ENCODE data around the gene PLCL2.

The PLCL2 gene

GRCh38 chr3:17088602-17089313, 204.0 kb downstream of the PLCL2 start:
- no peaks in the 10 kb centered on the region for H4K20me1 ChIP-seq (ENCODE audit: insufficient read depth, low read length)
- H3K36me3 ChIP-seq (ENCODE audit: insufficient read depth, low read length): peaks cover 27% of the 10 kb centered on the region
- no peak overlapping the region for H3K4me3 ChIP-seq (ENCODE audit: low read depth, low read length, poor library complexity, severe bottlenecking)
- H2AFZ ChIP-seq (ENCODE audit: low read length): no peak overlapping the region
- no peaks in the 10 kb centered on the region for H3F3A ChIP-seq (ENCODE audit: insufficient read depth, low read length)
- H3K4me1 ChIP-seq (ENCODE audit: insufficient read depth, low read length, severe bottlenecking): no peaks in the 10 kb centered on the region
- no peaks in the 10 kb centered on the region for H3K9me2 ChIP-seq (ENCODE audit: low read depth, low read length)
- H3K9me3 ChIP-seq (ENCODE audit: low read length): no peaks in the 10 kb centered on the region
- H3K27me3 ChIP-seq (ENCODE audit: insufficient read depth, low read length): no peaks in the 10 kb centered on the region
- H3K4me2 ChIP-seq (ENCODE audit: low read length): no peak overlapping the region
- H3K9ac ChIP-seq (ENCODE audit: low read length): no peak overlapping the region
- H3K79me2 ChIP-seq (ENCODE audit: insufficient read depth, low read length): no peaks in the 10 kb centered on the region
- TF ChIP-seq CTCF (IDR thresholded peaks at IDR 0.05; ENCODE audit: low read length): no peak
- no peak for TF ChIP-seq EZH2 (IDR thresholded peaks at IDR 0.05; ENCODE audit: borderline replicate concordance, low read length)
- no peak overlapping the region for H3K27ac ChIP-seq (ENCODE audit: low read depth, low read length, poor library complexity, severe bottlenecking)

- no peaks in the 10 kb centered on the region for H3K27me3 ChIP-seq (ENCODE audit: insufficient read depth, low read length)
- TF ChIP-seq CTCF (IDR thresholded peaks at IDR 0.05; ENCODE audit: low read length) (no peak), EZH2 (IDR thresholded peaks at IDR 0.05; ENCODE audit: borderline replicate concordance, low read length) (no peak)
- H3K9me2 ChIP-seq (ENCODE audit: low read depth, low read length): no peaks in the 10 kb centered on the region
- H3K27ac ChIP-seq (ENCODE audit: low read depth, low read length, poor library complexity, severe bottlenecking): no peak overlapping the region
- H4K20me1 ChIP-seq (ENCODE audit: insufficient read depth, low read length): no peaks in the 10 kb centered on the region
- no peaks in the 10 kb centered on the region for H3K79me2 ChIP-seq (ENCODE audit: insufficient read depth, low read length)
- H3K36me3 ChIP-seq (ENCODE audit: insufficient read depth, low read length): peaks cover 26% of the 10 kb centered on the region
- no peak overlapping the region for H3K4me3 ChIP-seq (ENCODE audit: low read depth, low read length, poor library complexity, severe bottlenecking)
- no peaks in the 10 kb centered on the region for H3K4me1 ChIP-seq (ENCODE audit: insufficient read depth, low read length, severe bottlenecking)
- H3K4me2 ChIP-seq (ENCODE audit: low read length): no peak overlapping the region
- H3K9ac ChIP-seq (ENCODE audit: low read length): no peak overlapping the region
- no peak overlapping the region for H2AFZ ChIP-seq (ENCODE audit: low read length)
- H3K9me3 ChIP-seq (ENCODE audit: low read length): no peaks in the 10 kb centered on the region
- H3F3A ChIP-seq (ENCODE audit: insufficient read depth, low read length): no peaks in the 10 kb centered on the region
Measured at GRCh38 chr3:17089314-17089700, 204.6 kb downstream of the PLCL2 start.

GRCh38 chr3:17090280-17090983, 205.7 kb downstream of the PLCL2 start:
- H3K4me1 ChIP-seq (ENCODE audit: insufficient read depth, low read length, severe bottlenecking): no peaks in the 10 kb centered on the region
- H3K4me2 ChIP-seq (ENCODE audit: low read length): no peak overlapping the region
- TF ChIP-seq CTCF (IDR thresholded peaks at IDR 0.05; ENCODE audit: low read length) (no peak), EZH2 (IDR thresholded peaks at IDR 0.05; ENCODE audit: borderline replicate concordance, low read length) (no peak)
- peaks cover 19% of the 10 kb centered on the region; the same call in 1 of the 2 replicates for H3K36me3 ChIP-seq (ENCODE audit: insufficient read depth, low read length)
- H3K9me2 ChIP-seq (ENCODE audit: low read depth, low read length): no peaks in the 10 kb centered on the region
- no peaks in the 10 kb centered on the region for H3K27me3 ChIP-seq (ENCODE audit: insufficient read depth, low read length)
- H4K20me1 ChIP-seq (ENCODE audit: insufficient read depth, low read length): no peaks in the 10 kb centered on the region
- H2AFZ ChIP-seq (ENCODE audit: low read length): no peak overlapping the region
- no peak overlapping the region for H3K27ac ChIP-seq (ENCODE audit: low read depth, low read length, poor library complexity, severe bottlenecking)
- H3K4me3 ChIP-seq (ENCODE audit: low read depth, low read length, poor library complexity, severe bottlenecking): no peak overlapping the region
- H3K79me2 ChIP-seq (ENCODE audit: insufficient read depth, low read length): no peaks in the 10 kb centered on the region
- no peaks in the 10 kb centered on the region for H3F3A ChIP-seq (ENCODE audit: insufficient read depth, low read length)
- H3K9ac ChIP-seq (ENCODE audit: low read length): no peak overlapping the region
- no peaks in the 10 kb centered on the region for H3K9me3 ChIP-seq (ENCODE audit: low read length)

Measured in OCI-LY1 (cell line).